GM19324 (cell line): Measurements from ENCODE around the gene FAM120A.

ENCODE experiments used
- ATAC-seq: cut with Tn5 transposase; IDR thresholded peaks from one replicate; pipeline ENCODE4 v1.9.1; 2021; ENCODE audit warnings: mild to moderate bottlenecking, moderate library complexity; ENCODE audit not compliant: unreplicated experiment, low FRiP score

FAM120A gene

GRCh38 chr9:93591301-93592007, 140.0 kb downstream of the FAM120A start:
- no peak for ATAC-seq

- no peak for ATAC-seq
Measured at GRCh38 chr9:93592008-93592642, 140.6 kb downstream of the FAM120A start.

DNA sequence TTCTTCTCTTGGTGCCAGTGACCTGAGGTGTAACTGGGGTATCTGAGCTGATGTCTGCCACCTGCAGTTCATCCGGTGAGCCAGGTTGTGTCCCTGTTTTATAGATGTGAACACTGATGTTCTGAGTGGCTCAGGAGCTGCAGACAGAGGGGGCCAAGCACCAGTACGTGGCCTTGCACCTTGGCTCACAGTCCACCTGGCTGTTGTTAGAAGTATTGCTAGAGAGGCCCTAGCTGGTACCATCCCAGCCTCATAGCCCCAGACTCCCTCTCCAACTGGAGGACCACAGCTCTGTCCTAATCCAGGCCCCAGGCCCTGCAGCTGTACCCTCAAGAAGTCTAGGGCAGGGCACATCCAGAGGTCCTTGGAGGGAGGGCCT, 141.1 kb downstream of the FAM120A start:
- ATAC-seq = no peak

GRCh38 chr9:93593144-93593658, 141.7 kb downstream of the FAM120A start:
- ATAC-seq = no peak

GRCh38 chr9:93594041-93594756, 142.7 kb downstream of the FAM120A start:
- no peak for ATAC-seq

DNA sequence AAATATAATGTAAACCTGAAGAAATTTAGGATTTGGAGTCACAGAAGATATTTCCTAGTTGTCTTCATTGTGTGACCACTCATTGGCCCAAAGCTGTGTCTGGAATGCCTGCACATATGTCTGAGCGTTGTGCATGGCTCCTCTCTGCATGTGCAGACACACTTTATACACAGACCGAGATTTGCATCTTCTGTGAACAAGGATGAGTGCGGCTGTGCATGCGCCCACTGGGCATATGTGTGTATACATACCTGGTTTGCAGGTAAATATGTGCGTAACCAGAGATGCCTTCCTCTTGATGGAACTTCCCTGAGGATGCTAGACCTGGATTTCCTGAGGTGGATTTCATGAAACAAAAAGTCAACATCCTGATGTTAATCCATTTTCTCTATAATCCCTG, 144.0 kb downstream of the FAM120A start:
- ATAC-seq = no peak

DNA sequence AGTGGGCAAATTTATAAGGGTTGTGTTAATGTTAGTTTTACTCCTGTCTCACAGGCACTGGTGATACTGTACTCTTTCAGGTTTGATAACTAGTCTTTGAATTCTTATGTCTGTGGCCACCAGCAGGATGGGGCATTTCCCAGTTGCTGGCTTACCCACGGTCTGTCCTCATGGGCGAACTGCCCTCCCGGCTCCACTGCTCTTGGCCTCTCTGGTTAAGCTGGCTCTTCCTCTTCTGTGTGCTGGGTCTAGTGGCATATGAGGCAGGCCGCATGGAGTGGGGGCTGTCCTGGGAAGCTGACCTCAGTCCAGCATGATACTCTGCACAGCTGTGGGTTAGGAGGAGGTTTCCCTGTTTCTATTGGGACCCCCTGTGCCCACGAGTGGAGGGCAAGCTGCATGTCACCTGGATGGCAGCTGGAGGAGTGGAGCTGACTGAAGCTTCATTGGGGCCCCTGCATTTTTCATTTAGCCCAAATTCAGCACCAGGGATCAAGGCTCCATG, 144.4 kb downstream of the FAM120A start:
- ATAC-seq = no peak

DNA sequence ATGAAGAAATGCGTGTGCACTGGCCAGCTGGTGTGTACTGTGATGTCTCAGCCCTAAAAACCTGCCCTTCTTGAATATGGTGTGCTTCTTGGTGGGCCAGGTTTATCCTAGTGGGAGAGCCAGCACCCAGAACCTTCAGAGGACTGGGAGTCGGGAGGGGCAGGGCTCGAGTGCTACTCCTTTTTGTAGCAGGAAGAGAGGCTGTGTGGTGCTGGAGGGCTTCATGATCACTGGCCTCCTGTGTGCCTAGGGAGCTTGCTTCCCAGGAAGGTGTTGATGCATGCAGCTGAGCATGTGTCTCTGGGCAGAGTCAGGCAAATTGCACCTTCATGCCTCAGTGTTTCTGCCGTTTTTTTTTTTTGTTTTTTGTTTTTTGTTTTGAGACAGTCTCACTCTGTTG, 144.9 kb downstream of the FAM120A start:
- ATAC-seq = no peak

DNA sequence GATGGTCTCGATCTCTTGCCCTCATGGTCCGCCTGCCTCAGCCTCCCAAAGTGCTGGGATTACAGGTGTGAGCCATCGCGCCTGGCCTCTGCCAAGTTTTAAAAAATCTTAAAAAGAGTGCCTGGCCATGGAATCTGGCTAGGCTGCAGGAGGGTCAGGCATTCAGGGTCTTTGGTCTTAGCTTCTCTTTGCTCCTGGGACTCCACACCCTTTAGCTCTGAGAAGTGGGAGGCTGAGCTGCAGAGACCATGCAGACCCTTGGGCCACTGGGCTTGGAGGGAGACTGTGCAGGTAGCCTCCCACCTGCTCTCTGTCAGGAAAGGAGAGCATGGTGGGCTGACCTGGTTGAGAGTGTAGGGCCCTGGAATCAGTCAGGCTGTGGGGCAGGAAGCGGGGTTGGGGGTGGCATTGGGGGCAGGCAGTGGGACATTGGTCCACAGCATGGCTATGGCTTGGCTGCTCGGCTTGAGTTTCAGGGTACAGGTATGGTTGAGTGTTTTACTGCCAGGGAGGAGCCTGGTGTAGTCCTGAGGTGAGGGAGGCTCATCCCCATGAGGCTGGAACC, 145.7 kb downstream of the FAM120A start:
- ATAC-seq = no peak

GRCh38 chr9:93597871-93598646, 146.6 kb downstream of the FAM120A start:
- ATAC-seq = no peak

DNA sequence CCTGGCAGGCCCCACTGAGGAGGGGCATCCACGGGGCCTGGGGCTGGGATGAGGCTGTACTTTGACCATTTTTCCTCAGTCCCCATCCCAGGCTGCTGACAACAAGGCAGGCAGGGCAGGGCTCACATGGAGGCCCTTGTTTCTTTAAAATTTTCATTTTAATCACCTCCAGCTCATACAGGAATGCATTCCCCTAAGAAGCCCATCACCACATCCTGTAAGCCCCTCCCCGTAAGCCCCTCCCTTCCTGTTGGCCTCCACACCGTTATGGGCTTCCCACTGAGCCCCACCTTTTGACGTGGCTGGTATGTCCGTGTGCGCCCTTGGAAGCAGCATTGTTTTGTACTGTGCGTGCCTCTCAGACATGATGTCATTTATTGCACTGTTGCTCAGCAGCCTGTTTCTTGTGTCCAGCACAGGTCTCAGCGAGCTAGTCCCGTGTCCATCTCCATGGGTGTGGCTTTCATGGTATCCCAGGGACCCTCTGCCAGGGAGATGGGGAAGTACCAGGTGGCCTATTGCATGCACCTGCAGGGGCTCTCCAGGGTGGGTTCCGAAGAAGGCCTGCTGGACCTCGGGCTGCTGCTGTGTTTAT, 147.3 kb downstream of the FAM120A start:
- ATAC-seq = no peak

DNA sequence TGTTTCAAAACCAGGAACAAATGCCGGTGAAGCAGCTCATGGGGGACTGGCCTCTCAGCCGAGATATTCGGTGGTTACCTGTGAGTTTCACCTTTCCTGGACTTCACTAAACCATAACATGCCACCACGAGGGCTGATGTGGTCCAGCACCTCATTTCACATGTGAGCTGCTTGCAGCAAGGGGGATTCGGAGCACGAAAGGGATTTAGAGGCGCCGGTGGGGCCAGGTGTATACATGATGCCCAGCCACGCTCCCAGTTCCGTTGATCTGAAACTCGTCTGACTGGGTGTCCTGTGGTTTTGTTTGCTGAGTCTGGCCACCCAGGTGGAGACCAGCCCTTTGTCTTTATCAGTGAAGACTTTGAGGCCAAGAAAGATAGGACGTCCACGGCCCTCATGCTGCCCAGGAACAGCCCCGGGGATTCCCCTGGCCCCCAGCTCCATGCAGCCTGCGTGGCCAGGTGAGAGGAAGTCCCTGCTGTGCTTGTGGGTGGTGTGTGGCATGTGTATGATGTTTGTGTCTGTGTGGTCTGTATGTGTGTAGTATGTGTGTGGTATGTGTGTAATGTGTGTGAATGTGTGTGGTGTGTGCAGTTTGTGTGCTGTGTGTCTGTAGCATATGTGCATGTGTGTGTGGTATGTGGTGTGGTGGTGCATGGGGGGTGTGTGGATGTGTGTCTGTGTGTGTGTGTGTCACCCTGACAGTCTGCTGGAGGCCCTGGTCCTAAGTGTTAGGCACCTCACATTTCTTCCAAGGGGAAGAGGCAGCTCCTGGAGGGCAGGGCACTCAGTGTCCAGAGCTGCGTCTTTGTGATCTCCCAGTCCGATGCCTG, 148.3 kb downstream of the FAM120A start:
- no peak for ATAC-seq

GRCh38 chr9:93600504-93600903, 149.0 kb downstream of the FAM120A start:
- ATAC-seq = no peak

DNA sequence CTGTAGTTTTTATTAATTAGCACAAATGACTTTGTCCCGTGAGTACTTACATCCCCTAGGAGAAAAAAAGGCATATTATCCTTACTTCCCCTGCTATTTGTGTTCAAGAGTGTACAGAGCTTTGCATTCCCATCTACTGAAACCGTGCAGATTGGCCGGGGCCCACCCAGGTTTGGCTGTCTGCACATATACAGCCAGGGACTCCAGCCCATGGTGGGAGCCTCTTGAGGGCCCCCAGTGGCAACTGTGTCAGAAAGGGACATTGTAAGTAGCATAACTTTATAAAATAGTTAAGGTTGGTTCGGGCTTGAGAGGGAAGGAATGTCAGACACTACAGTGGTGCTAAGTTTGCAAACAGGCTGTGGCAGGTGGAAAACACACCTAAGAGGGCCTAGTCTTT, 149.6 kb downstream of the FAM120A start:
- no peak for ATAC-seq

- no peak for ATAC-seq
Measured at GRCh38 chr9:93601666-93602065, 150.2 kb downstream of the FAM120A start.

DNA sequence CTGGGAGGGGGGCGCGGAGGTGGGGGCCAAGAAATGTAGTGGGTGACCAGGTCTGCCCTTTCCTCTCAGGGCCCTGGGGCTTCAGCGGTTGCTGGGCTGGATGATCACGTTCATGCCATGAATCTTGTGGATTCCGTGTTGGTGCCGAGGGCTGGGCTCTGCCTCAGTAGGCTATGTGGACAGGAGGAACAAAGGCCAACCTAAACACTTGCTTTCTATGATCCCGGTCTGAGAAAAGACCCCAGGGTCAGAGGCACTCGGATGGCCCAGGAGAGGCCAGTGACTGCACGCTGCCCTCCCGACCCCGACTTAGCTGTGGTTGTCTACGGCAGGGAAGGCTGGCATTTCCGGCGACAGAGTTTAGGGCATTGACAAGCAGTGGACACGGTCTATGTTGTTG, 151.5 kb downstream of the FAM120A start:
- ATAC-seq = no peak

GRCh38 chr9:93603906-93604326, 152.4 kb downstream of the FAM120A start:
- no peak for ATAC-seq

DNA sequence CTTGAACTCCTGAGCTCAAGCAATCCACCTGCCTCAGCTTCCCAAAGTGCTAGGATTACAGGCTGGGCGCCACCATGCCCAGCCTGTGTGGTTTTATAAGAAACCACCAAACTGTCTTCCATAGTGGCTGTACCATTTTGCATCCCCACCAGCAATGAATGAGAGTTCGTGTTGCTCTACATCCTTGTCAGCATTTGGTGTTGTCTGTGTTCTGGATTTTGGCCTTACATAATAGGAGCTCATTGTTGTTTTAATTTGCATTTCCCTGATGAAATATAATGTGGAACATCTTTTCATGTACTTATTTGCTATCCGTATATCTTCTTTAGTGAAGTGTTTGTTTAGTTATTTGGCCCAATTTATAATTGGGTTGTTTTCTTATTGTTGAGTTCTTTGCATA, 154.7 kb downstream of the FAM120A start:
- ATAC-seq = no peak

GRCh38 chr9:93610206-93610605, 158.7 kb downstream of the FAM120A start:
- ATAC-seq = no peak
